Lung (tissue), 12 donors: ENCODE measurements around the gene CD82. TPM values are rescaled to one million over a fixed set of nuclear protein-coding genes. Genes with fewer than 3 reads are reported as not detected.
A peak's percentile ranks its signal among the peaks of the same experiment; 100 is the strongest.

Source experiments
- ATAC-seq: fragments of 200-7000 bp; cut with Tn5 transposase; one replicate; pipeline ENCODE4 v1.9.1; 2020; ENCODE audit warnings: moderate number of reproducible peaks; ENCODE audit not compliant: insufficient read depth, low FRiP score
- DNase-seq, 3 donors: peaks; one replicate each; pipeline ENCODE4 v3.0.0-alpha.2; 2013 to 2017
- H3K27ac ChIP-seq, 2 donors: one replicate each; pipeline ENCODE4 v1.5.1; 2013; ENCODE audit warnings: mild to moderate bottlenecking in 2 of 2, moderate library complexity in 2 of 2, control low read depth in 1 of 2, inconsistent platforms in 1 of 2, low read depth in 1 of 2, low read length in 1 of 2
- H3K27me3 ChIP-seq, 3 donors: one replicate each; pipeline ENCODE4 v1.5.1; 2013; ENCODE audit warnings: low read length in 2 of 3; ENCODE audit not compliant: control insufficient read depth in 3 of 3, insufficient read depth in 3 of 3
- H3K36me3 ChIP-seq, 4 donors: one replicate each; pipeline ENCODE4 v1.5.1; 2013; ENCODE audit warnings: low read length in 4 of 4, mild to moderate bottlenecking in 1 of 4, moderate library complexity in 1 of 4; ENCODE audit not compliant: control insufficient read depth in 4 of 4, insufficient read depth in 4 of 4
- H3K4me1 ChIP-seq, 5 donors: one replicate each; pipeline ENCODE4 v1.5.1; 2013; ENCODE audit warnings: low read length in 5 of 5, mild to moderate bottlenecking in 2 of 5, moderate library complexity in 1 of 5; ENCODE audit not compliant: control insufficient read depth in 5 of 5, insufficient read depth in 5 of 5
- H3K4me3 ChIP-seq: one replicate; pipeline ENCODE4 v1.5.1; 2013; ENCODE audit warnings: mild to moderate bottlenecking, control low read depth, moderate library complexity
- H3K9ac ChIP-seq, 2 donors: one replicate each; pipeline ENCODE4 v1.5.1; 2013; ENCODE audit warnings: low read length in 2 of 2, control low read depth in 1 of 2; ENCODE audit not compliant: insufficient read depth in 1 of 2
- H3K9me3 ChIP-seq, 4 donors: one replicate each; pipeline ENCODE4 v1.5.1; 2013; ENCODE audit warnings: low read length in 3 of 4, mild to moderate bottlenecking in 1 of 4, moderate library complexity in 1 of 4; ENCODE audit not compliant: control insufficient read depth in 4 of 4, insufficient read depth in 3 of 4
- WGBS, 2 donors: extraction: QIAGEN DNeasy Blood & Tissue Kit; methylation state at CpG; one replicate each; pipeline ENCODE4 v1.1.7; 2013; 5-methylcytosine and 5-hydroxymethylcytosine counted together
- polyA plus RNA-seq, 2 donors: library from polyadenylated mRNA; stranded (reverse); fragments of 200-250 nt; gene quantifications; one replicate each; pipeline ENCODE4 v1.2.1, GENCODE V29; 2013
- total RNA-seq, 2 donors: library from RNA; depleted of rRNA in 1 of 2; stranded (reverse); fragments of >200 nt in 1 of 2; gene quantifications; one replicate each; pipeline ENCODE4 v1.2.1, GENCODE V29; 2014 to 2021
- TF ChIP-seq, protein P1 (sequence below): IDR thresholded peaks from 2 replicates; pipeline ENCODE4 v1.5.1; 2012; ENCODE audit warnings: mild to moderate bottlenecking; ENCODE audit errors: control extremely low read depth, extremely low read depth
- donor health status: control.
- donor health status: control.
- donor health status: Bipolar disorder and iron deficiency.
- donor health status: healthy.
- donor health status: DM: yes; HTN: yes; CAD: no.

The CD82 gene
- total and polyA plus RNA-seq, 4 donors: 63.3 to 237 (median 190) TPM

DNA sequence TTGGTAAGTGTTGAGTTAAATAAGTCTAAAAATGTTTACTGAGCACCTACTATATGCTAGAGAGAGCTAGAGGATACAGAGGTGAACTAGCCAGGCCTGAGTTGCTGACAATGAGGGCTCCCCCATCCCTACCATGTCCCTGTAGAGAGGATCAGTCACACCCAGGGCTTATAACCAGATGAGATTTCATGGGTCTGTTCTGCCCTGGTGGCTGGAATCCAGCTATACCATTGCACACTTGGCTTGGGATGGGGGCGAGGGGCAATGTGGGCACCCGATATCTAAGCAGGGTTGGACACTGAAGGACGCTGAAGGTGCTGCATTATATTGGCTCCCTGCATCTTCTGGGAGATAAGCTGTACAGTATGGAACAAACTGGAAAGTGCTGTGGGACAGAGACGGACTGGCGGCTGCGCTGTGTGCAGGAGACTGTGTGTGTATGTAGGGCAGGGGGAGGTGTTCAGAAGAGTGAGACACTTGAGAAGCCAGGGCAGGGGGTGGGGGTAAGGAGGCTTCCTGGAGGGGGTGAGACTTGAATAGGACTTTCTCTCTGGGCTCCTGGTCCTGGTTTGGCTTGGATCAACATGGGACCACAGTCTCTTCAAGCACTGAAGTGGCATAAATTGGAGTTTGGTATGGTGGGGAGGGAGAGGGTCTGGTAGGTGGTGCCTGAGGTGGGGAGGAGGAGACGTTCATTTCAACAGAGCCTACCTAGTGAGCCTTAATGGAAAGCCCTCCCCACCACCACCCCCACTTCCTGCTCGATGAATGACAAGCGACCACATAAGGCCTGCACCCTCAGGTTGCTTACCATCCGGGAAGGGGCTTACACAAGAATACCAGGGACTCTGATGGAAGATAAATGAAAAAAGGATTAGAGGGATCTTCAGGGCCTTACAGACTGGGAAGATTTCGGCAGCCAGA, 1.8 kb downstream of the CD82 start:
- WGBS, 2 donors: 66 to 76% methylated on average over 11 of the region's 11 CpGs
- H3K4me3 ChIP-seq: no peak overlapping the region
- H3K4me1 ChIP-seq: peaks cover 16 to 58% (median 36%) of the 10 kb centered on the region in 5 donors
- no peaks in the 10 kb centered on the region for H3K9me3 ChIP-seq
- DNase-seq: no peak
- H3K36me3 ChIP-seq: no peaks in the 10 kb centered on the region
- H3K27ac ChIP-seq: peak overlapping the region in 1 of 2 donors; percentile 73
- H3K27me3 ChIP-seq: no peaks in the 10 kb centered on the region
- H3K9ac ChIP-seq: no peak overlapping the region
- TF ChIP-seq, protein P1, sequence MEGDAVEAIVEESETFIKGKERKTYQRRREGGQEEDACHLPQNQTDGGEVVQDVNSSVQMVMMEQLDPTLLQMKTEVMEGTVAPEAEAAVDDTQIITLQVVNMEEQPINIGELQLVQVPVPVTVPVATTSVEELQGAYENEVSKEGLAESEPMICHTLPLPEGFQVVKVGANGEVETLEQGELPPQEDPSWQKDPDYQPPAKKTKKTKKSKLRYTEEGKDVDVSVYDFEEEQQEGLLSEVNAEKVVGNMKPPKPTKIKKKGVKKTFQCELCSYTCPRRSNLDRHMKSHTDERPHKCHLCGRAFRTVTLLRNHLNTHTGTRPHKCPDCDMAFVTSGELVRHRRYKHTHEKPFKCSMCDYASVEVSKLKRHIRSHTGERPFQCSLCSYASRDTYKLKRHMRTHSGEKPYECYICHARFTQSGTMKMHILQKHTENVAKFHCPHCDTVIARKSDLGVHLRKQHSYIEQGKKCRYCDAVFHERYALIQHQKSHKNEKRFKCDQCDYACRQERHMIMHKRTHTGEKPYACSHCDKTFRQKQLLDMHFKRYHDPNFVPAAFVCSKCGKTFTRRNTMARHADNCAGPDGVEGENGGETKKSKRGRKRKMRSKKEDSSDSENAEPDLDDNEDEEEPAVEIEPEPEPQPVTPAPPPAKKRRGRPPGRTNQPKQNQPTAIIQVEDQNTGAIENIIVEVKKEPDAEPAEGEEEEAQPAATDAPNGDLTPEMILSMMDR: no peak
- ATAC-seq: no peak

DNA sequence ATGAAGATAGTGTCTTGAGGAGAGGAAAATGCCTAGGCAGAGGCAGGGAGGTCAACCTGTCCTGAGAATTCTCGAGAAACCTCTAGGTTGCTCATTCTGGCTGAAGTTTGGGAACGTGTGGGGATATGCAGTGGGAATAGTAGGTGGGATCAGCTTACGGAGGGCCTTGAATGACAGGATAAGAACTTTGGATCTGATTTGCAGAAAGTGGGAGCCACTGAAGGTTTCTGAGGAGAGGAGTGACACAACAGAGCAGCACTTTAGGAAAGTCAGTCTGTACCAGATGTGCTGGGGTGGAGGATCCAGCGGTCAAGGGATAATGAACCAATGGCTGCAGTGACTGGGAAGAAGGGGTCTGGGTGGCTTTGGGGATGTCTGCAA, 2.4 kb downstream of the CD82 start:
- H3K9ac ChIP-seq: no peak overlapping the region
- no peaks in the 10 kb centered on the region for H3K27me3 ChIP-seq
- no peak for ATAC-seq
- H3K9me3 ChIP-seq: no peaks in the 10 kb centered on the region
- no peaks in the 10 kb centered on the region for H3K36me3 ChIP-seq
- WGBS, 2 donors: 87% methylated on average over 4 of the region's 4 CpGs
- H3K4me1 ChIP-seq: peaks cover 16 to 51% (median 30%) of the 10 kb centered on the region in 5 donors
- peak overlapping the region in 1 of 2 donors; percentile 73 for H3K27ac ChIP-seq
- TF ChIP-seq, protein P1: no peak
- H3K4me3 ChIP-seq: no peak overlapping the region
- no peak for DNase-seq

DNA sequence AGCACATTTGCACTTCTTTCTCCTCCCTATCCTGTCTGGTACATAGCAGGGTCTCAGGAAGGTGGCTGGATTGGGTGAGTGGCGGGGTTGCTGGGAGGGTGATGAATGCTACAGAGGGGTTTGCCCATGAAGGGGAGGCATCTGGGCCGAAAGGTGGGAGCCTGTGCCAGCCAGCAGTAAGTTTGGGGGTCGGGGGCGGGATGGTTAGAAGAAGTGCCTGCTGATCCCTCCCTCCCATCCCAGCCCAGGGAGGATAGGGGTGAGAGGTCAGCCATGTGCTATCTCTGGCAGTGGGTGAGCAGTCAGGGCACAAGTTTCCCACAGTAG, 2.8 kb downstream of the CD82 start:
- WGBS, 2 donors: 54 to 75% methylated on average over 4 of the region's 4 CpGs
- Histone ChIP-seq H3K36me3 (no peaks in the 10 kb centered on the region), H3K27me3 (no peaks in the 10 kb centered on the region), H3K9ac (no peak overlapping the region), H3K9me3 (no peaks in the 10 kb centered on the region), H3K27ac (peak overlapping the region; percentile 71 to 73), H3K4me3 (no peak overlapping the region), H3K4me1 (peaks cover 16 to 47% (median 26%) of the 10 kb centered on the region in 5 donors)
- no peak for DNase-seq
- ATAC-seq: no peak
- TF ChIP-seq, protein P1: no peak
